HG03280 (cell line): ENCODE measurements around the gene THBS4.
A peak's percentile ranks its signal among the peaks of the same experiment; 100 is the strongest.
"Not testable (repeated sequence)": the region's sequence is repeated elsewhere in the genome, so short reads cannot be mapped to it uniquely, and the experiment has no call there.

ENCODE experiments used
- ATAC-seq: cut with Tn5 transposase; IDR thresholded peaks from one replicate; pipeline ENCODE4 v1.9.1; 2021; ENCODE audit warnings: mild to moderate bottlenecking, moderate library complexity; ENCODE audit not compliant: unreplicated experiment

The THBS4 gene

DNA sequence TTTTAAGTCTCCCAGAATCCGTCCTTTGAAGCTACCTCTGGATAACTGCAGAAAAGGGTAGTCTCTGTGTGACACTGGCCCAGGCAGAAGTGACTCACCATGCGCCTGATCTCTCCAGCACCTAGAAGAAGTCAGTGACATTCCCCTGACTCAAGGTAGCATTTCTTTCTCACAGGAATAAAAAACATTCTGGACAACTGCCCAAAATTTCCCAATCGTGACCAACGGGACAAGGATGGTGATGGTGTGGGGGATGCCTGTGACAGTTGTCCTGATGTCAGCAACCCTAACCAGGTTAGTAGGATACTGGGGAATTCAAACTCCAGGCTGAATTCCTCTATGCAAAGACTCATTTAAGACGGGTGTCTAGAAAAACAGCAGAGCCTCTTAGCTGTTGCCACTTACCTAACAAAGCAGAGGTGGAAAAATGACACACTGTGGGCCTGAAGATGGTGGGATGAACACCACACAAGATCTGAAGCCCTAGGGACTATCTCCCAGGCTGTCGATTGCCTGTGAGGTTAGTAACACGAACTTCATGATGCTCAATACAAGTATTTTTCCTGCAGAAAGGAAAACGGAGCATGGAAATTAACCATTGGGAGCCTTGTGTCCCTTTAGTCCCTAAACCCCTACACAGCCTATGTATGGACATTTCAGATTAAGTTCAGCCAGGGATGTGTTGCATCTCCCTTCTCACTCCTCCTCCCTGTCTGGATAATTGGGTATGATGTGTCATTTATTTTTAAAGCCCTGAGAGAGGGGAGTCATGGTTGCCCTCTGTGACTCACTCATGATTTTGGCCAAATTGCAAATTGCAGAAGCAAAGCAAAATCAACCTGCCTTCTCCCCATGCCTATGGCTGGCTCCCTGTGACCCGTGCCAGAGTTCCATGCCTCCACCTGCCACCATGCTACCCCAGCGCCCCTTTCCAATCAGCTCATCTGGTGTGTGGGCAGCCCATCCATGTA lies 37.2 kb downstream of the THBS4 start:
- ATAC-seq: no peak

DNA sequence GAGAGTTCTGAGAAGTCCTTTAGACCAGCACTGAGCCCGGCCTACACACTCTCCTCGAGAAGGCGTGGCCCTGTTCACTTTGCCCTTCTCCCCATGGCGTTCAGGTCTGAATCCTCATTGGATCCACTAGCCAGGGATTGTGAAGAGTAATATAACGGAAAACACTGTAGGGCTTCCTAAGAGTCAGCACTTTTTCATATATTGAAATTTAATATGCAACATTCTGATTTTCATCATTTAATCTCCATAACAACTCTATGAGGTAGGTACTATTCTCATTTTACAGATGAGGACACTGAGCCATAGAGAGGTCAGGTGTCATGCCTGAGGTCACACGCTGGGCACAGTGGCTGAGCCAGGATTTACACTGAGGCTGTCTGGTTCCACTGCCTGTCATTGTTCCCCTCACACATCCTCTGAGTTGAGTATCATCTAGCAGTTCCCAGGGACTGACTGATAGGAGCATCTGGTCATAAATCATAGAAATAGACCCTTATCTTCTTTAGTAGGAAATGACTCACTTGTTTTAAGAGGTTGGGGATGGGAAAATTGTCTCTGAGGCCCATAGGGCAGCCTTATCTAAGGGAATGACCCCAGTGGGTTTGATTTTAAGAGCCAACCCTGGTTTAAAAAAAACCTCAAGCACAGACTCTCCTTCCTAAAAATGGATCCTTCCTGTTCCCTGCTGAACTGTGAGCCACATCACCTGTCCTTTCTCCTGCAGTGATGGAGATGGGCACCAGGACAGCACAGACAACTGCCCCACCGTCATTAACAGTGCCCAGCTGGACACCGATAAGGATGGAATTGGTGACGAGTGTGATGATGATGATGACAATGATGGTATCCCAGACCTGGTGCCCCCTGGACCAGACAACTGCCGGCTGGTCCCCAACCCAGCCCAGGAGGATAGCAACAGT lies 41.2 kb downstream of the THBS4 start:
- no peak for ATAC-seq

DNA sequence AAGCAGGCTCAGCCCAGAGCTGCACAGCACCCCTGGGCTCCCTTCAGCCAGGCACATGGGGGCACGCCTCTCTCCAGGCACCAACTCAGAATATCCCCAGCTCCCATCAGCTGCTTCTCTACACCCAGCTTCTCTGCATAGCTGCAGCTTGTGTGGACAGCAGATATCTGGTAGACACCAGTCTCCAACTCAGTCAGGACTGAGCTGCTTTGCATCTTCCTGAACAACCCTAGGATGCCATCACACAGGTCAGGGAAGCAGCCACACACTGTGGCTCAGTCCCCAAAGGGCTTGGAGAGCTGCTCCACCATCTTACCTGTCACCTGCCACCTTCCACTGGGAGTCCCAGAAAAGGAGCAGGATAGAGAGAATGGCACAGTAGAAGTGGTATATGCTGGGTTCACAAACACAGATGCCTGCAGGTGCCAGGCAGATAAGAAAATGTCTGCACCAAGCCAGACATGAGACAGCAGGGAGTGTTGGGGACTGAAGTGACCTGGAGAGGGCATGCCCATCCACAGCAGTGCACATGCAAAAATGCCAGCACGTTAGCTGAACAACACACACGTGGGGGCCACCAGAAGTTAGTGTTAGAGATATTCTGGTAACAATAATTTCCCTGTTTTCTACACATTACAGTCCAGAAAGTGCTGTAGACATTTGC lies 42.0 kb downstream of the THBS4 start:
- ATAC-seq: no peak

DNA sequence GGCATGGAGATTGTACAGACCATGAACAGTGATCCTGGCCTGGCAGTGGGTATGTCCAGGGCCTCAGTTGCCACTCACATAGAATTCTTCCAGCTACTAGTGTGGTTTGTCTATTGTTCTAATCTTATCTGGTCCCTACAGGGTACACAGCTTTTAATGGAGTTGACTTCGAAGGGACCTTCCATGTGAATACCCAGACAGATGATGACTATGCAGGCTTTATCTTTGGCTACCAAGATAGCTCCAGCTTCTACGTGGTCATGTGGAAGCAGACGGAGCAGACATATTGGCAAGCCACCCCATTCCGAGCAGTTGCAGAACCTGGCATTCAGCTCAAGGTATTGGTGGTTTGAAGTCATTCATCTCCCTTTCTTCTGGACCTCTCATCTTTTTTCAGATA lies 43.8 kb downstream of the THBS4 start:
- no peak for ATAC-seq

DNA sequence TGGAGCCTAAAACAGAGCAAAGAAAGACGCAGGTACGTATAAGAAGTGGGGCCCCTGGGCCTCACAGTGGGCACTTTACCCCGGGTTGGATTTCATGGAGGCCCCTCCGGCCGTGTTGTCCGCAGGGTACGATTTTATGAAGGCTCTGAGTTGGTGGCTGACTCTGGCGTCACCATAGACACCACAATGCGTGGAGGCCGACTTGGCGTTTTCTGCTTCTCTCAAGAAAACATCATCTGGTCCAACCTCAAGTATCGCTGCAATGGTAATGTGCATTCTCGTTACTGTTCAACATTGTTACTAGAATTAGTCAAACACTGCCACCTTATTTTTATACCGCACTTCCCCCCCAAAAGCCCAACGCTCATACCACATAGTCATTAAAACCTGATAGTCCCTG lies 47.1 kb downstream of the THBS4 start:
- no peak for ATAC-seq

DNA sequence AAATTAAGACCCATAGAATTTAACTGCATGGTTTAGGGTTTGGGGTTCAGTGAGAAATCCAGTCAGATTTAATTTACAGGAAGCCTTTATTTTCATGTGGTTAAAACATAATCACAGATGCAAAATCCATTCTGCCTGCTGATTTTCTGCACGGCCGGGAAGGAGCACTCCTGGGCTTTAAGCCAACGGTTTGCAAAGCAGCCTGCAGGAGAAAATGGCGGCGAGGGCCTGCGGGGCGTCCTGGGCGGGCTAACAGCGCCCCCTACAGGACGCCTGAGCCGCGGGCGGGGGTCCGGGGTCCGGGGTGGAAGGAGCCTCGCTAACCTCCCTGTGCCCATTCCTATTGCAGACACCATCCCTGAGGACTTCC lies 47.6 kb downstream of the THBS4 start:
- ATAC-seq: no peak

DNA sequence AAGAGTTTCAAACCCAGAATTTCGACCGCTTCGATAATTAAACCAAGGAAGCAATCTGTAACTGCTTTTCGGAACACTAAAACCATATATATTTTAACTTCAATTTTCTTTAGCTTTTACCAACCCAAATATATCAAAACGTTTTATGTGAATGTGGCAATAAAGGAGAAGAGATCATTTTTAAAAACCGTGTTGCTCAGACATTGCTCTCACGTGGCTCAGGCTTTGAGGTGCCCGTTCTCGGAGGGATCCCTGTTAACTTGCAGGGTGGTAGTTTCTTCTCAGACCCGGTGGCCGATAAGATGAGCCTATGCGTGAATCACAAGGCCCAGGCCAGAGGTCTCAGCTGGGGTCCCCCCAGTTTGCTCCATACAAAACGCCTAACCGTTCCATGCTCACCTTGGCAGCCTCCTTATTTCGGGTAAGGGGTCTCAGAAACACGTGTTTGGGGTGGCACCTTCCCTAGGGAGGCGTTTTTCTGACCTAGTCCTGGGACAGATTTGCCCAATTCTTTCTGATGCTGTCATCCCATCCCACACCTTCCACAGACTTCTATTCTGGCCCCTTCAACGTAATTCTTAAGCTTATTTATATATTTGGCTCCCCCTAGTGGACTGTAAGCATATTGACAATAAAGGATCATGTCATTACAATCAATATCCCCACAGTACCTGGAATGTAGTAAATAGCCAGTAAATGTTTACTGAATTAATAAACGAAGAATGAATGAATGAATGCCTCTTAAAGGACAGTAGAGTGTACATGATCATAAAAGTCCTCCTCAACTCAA lies 48.1 kb downstream of the THBS4 start:
- peak; percentile 62 for ATAC-seq

DNA sequence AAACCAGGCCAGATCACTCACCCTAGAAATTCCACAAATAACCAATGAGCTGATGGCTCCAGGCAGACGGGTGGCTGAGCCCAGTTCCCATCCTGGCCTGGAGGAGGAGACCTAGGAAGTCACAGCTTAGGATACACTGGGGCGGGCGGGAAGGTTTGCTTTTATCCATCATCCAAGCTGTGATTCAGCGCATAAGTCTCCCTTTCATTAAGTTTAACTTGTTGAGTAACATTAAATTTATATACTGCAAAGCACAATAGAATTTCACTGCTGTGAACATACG lies 55.7 kb downstream of the THBS4 start:
- no peak for ATAC-seq

DNA sequence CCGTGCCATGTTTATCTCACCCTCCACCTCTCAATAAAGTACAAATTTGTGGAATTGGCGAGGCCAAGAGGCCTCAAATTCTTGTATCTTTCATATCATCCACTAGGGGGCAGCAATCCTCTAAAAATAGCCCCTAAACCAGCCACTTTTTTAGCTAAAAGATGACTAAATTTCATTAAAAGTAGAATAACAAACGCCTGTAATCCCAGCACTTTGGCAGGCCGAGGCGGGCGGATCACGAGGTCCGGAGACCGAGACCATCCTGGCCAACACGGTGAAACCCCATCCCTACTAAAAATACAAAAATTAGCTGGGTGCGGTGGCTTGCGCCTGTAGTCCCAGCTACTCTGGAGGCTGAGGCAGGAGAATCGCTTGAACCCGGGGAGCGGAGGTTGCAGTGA lies 56.6 kb downstream of the THBS4 start:
- not testable (repeated sequence) for ATAC-seq

DNA sequence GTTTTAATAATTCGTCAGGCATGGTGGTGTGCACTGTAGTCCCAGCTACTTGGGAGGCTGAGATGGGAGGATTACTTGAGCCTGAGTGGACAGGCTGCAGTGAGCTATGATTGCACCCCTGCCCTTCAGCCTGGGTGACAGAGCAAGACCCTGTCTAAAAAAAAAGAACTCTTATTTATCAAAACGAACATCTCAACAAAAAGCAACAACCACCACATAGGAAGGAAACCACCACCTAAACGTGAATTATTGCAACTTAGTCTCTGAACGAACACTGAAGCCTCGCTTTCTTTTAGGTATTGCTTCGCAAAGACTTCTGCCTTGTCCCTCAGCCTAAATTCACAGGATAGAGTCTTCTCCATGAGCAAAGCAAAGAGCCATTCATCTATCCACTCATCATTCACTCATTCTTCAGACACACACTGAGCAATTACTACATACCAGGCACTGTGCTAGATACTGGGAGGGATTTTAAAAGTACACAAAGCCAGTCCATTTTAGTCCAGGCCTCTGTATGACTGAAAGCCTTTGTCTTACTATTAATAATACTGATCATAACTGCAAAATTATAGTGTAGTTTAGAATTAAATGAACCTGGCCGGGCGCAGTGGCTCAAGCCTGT lies 57.4 kb downstream of the THBS4 start:
- no peak for ATAC-seq

DNA sequence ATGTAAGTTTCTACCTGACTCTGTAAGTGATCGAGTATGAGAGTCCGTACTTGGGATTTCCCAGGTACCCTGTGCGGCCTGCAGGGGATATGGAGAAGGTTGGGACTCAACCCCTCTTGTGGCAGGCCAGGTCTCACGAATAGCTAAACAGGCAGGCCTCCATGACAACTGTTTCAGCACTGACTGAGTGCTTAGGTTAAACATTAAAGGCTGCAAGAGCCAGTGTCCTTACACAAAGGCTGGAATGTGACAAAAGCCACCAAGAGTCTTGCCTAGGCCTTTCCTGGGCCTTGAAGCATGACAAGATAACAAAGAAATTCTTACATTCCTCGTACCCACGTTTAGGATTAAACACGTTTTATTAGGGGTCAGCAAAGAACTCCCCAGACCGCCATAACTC lies 58.6 kb downstream of the THBS4 start:
- no peak for ATAC-seq

DNA sequence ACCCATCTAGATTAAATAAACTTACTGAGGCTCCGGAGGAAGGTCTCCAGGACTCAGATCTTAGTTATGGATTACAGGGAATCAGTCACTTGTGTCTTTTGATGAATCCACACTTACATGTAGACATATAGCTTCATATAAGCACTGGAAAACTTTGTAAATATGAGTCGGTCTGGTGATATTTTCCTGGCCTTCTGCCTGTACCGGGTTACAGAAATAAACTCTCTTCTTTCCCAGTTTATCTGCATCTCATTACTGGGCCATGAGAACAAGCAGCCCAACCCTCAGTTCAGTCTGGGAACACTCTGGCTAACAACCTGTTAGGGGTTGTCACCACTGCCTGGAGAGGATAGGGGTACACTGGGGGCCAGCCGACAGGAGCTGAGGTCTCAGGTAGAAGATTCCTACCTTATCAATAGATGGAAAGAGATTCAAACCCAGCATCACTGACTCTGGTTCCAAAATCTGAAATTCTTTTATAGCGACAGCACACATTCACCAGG lies 59.1 kb downstream of the THBS4 start:
- no peak for ATAC-seq

DNA sequence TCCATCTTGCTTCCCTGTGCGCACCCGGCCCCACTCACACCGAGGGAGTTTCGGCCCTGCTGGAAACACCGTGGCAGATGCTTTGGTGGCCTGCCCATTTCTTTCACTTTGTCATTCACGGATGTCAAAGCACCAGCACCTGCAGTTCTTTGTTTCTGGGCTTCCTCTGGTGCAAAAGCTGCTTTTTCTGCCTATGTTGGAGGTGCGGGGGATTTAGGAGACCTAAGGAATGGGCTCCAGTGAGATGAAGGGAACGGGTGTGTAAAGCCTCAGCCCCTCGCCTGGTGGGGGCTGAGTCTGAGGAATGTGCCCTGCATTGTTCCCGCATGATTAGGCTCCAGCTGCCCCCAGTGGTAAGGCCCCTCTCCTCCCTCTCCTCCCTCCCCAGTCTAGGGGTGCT lies 62.3 kb downstream of the THBS4 start:
- no peak for ATAC-seq

DNA sequence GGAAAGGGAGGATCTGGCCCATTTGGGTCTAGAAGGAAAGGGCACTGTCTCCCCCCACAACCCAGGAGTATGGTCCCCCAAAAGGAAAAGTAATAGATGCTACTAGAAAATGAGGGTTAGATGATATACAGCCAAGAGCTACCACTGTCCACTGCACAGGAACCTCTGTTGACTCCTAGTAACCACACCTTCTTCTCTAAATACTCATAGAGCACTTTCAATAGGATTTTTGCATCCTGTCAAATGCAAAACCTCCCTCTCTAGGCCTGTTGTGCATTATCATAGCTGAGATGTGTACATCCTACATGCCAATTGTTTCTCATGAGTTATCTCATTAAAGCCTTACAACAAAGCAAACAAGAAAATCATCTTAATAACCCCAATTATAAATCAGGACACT lies 66.8 kb downstream of the THBS4 start:
- ATAC-seq: no peak

DNA sequence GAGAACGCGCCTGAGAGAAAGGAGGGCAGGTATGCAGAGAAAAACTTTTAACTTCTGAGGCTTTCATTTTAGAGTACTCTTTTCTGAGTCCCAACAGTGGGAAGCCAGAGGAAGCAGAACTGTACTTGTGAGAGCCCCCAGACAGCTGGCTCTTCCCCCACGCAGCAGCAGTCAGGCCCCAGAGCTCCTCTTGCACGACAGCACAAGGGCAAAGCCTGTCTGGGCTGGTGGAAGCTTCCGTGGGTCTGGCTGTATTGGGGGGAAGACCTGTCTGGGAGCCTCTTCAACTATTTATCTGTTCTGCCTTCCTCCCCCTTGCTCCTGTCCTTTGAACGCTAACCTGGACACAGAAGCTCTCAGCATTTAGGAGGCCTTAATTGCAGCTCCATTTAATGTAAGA lies 68.2 kb downstream of the THBS4 start:
- ATAC-seq: no peak

DNA sequence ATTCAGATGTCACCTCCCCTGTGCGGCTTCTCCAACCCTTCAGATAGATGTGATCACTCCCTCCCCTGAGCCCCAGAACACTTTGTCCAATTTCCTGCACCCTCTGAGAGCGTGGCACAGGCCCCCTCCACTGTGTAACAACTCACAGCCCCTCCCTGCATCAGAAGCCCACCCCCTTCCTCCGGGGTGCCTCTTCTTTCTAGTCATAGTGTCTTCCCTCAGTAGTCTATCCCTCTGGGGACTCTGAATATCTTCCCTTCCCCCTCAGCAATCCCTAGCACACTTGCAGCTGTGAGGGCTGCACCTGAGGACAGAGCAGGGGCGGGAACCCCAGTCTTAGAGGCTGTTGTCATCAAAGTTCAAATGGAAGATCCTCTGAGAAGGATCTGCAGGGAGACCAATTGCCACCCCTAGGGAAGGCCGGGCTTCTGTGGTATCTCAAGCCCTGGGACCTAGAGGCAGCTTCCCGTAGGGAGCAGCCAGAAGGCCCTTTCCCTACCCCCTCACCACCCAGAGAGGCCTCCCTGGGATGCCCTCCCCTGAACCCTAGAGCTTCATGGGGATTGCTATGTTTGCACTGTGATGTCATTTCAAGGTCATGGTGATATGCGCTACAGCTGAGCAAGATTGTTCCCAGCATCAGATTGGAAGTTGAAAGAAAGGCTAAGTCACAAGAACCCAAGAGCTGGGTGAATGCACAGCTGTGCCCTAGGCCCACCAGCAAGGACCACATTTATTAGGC lies 70.7 kb downstream of the THBS4 start:
- no peak for ATAC-seq

DNA sequence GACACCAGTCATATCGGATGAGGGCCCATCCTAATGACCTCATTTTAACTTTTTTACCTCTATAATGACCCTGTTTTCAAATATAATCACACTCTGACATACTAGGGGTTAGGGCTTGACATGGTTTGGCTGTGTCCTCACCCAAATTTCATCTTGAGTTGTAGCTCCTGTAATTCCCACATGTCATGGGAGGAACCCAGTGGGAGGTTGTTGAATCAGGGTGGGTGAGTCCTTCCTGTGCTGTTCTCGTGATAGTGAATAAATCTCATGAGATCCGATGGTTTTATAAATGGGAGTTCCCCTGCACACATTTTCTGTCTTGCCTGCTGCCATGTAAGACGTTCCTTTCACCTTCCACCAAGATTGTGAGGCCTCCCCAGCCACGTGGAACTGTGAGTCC lies 71.8 kb downstream of the THBS4 start:
- no peak for ATAC-seq

DNA sequence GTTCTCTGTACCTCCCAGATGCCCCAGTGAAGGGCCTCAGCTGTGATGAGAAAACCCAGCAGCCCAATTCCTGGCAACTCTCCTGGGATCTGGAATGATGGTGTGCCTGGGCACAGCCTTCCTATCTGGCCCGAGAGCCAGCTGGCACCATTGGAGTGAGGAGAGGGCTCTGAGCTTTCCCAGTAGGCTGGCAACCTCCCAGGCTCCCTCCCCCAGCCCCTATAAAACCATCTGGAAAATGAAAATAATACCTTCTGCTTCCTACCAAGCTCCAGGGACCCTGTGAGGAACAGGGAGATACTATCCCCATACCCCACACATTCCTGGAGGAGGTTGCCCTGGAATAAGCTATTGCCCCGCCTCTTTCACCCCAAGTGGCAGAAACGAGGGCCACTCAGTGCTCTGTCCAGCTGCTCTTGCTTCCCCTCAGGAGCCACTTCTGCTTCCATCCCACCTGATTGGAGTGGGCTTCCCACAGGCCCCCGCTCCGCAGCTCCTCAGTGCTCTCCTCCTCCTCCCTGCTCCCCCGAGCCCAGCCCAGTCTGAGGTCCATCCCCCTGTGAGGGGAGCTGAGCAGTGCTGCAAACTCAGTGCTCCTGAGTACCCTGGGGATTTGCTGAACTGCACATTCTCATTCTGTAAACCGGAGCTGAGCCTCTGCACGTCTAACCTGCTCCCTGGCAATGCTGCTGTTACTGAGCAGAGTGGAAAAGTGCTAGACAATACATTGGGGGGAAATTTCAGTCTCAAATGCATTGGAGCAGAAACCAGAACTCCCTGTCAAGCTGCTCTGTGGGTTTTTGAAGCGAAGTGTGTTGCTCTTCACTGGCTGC lies 74.7 kb downstream of the THBS4 start:
- no peak for ATAC-seq
